Mesothelial cell of epicardium (in vitro differentiated cells): ENCODE results near the gene MT1M. TPM values are rescaled to one million over a fixed set of nuclear protein-coding genes. Genes with fewer than 3 reads are reported as not detected.

Experiments
- DNase-seq, 2 experiments: peaks; one replicate each; pipeline ENCODE4 v3.0.0; 2021; ENCODE audit warnings: low spot score in 2 of 2; ENCODE audit not compliant: unreplicated experiment in 2 of 2
- H3K27ac Mint-ChIP-seq: 2 replicates; pipeline ENCODE4 v1.8.0; 2021; ENCODE audit warnings: mixed read lengths
- H3K27me3 Mint-ChIP-seq: 2 replicates; pipeline ENCODE4 v1.8.0; 2021; ENCODE audit warnings: low read depth, mixed read lengths
- H3K36me3 Mint-ChIP-seq: 2 replicates; pipeline ENCODE4 v1.8.0; 2021; ENCODE audit warnings: mixed read lengths
- H3K4me1 Mint-ChIP-seq: 2 replicates; pipeline ENCODE4 v1.8.0; 2021; ENCODE audit warnings: mixed read lengths
- H3K4me3 Mint-ChIP-seq: 2 replicates; pipeline ENCODE4 v1.8.0; 2021; ENCODE audit warnings: mild to moderate bottlenecking, moderate library complexity, mixed read lengths
- H3K9me3 Mint-ChIP-seq: 2 replicates; pipeline ENCODE4 v1.8.0; 2021; ENCODE audit warnings: mixed read lengths
- CTCF ChIP-seq: fragments of 200-600 bp; sonication (generic); IDR thresholded peaks from one replicate; pipeline ENCODE4 v1.5.0; 2021; ENCODE audit warnings: antibody characterized with exemption; ENCODE audit not compliant: unreplicated experiment
- total RNA-seq: library from RNA; stranded (reverse); gene quantifications from 3 replicates; pipeline ENCODE4 v1.2.1, GENCODE V29; 2021

MT1M gene
- total RNA-seq, 1 donor from 2014 or later: not detected

GRCh38 chr16:56601325-56601724 lies 31.1 kb upstream of the MT1M start:
- no peaks in the 10 kb centered on the region for H3K36me3 Mint-ChIP-seq
- H3K27me3 Mint-ChIP-seq: peaks cover 37% of the 10 kb centered on the region
- no peak for TF ChIP-seq CTCF
- H3K9me3 Mint-ChIP-seq: peaks cover 12% of the 10 kb centered on the region
- no peak overlapping the region for H3K27ac Mint-ChIP-seq
- DNase-seq: no peak
- H3K4me3 Mint-ChIP-seq: no peak overlapping the region
- no peaks in the 10 kb centered on the region for H3K4me1 Mint-ChIP-seq

- TF ChIP-seq CTCF: no peak
- Mint-ChIP-seq H3K4me3 (no peak overlapping the region), H3K27me3 (peaks cover 20% of the 10 kb centered on the region), H3K4me1 (peaks cover 18% of the 10 kb centered on the region), H3K36me3 (no peaks in the 10 kb centered on the region), H3K27ac (no peak overlapping the region), H3K9me3 (no peaks in the 10 kb centered on the region)
- no peak for DNase-seq
These were observed 28.9 kb upstream of the MT1M start for GRCh38 chr16:56603589-56603988.

GRCh38 chr16:56604966-56605365 lies 27.5 kb upstream of the MT1M start:
- Mint-ChIP-seq H3K9me3 (no peaks in the 10 kb centered on the region), H3K27me3 (peaks cover 31% of the 10 kb centered on the region)
- TF ChIP-seq CTCF: no peak

GRCh38 chr16:56605475-56605874 lies 27.0 kb upstream of the MT1M start:
- H3K9me3 Mint-ChIP-seq: no peaks in the 10 kb centered on the region
- H3K36me3 Mint-ChIP-seq: no peaks in the 10 kb centered on the region
- no peak overlapping the region for H3K4me3 Mint-ChIP-seq
- DNase-seq: no peak
- TF ChIP-seq CTCF: no peak
- peaks cover 31% of the 10 kb centered on the region for H3K27me3 Mint-ChIP-seq
- H3K4me1 Mint-ChIP-seq: peaks cover 35% of the 10 kb centered on the region
- no peak overlapping the region for H3K27ac Mint-ChIP-seq

More at GRCh38 chr16:56604966-56605365, 27.5 kb upstream of the MT1M start:
- peaks cover 31% of the 10 kb centered on the region for H3K4me1 Mint-ChIP-seq
- H3K36me3 Mint-ChIP-seq: no peaks in the 10 kb centered on the region
- no peak overlapping the region for H3K27ac Mint-ChIP-seq
- no peak for DNase-seq
- no peak overlapping the region for H3K4me3 Mint-ChIP-seq

- peaks cover 39% of the 10 kb centered on the region for H3K4me1 Mint-ChIP-seq
- H3K4me3 Mint-ChIP-seq: no peak overlapping the region
These were observed 26.4 kb upstream of the MT1M start for GRCh38 chr16:56606071-56606475.

More at GRCh38 chr16:56606071-56606475, 26.4 kb upstream of the MT1M start:
- Mint-ChIP-seq H3K27me3 (peaks cover 30% of the 10 kb centered on the region), H3K27ac (no peak overlapping the region), H3K36me3 (no peaks in the 10 kb centered on the region), H3K9me3 (no peaks in the 10 kb centered on the region)
- TF ChIP-seq CTCF: no peak
- DNase-seq: no peak
